GM06990 (cell line): ENCODE data around the gene METTL4.

ENCODE experiments used
- DNase-seq: peaks from one replicate; pipeline ENCODE4 v3.0.0-alpha.2; 2011; ENCODE audit not compliant: insufficient read length; ENCODE audit errors: extremely low read depth
- H3K27me3 ChIP-seq: replicated peaks from 2 replicates; pipeline ENCODE4 v1.6.0; 2011; ENCODE audit warnings: low read length; ENCODE audit not compliant: control insufficient read depth, insufficient read depth
- H3K36me3 ChIP-seq: 2 replicates; pipeline ENCODE4 v1.5.1; 2011; ENCODE audit warnings: low read length; ENCODE audit not compliant: control insufficient read depth, insufficient read depth
- H3K4me3 ChIP-seq: replicated peaks from 2 replicates; pipeline ENCODE4 v1.5.1; 2011; ENCODE audit warnings: low read depth, mild to moderate bottlenecking, control low read depth, low read length
- CTCF ChIP-seq: IDR thresholded peaks from 2 replicates; pipeline ENCODE4 v1.5.1; 2011; ENCODE audit warnings: low read length, control low read depth, mild to moderate bottlenecking, inconsistent platforms; ENCODE audit not compliant: insufficient read depth, poor library complexity, severe bottlenecking

Gene METTL4

GRCh38 chr18:2589345-2590068 is 18.2 kb upstream of the METTL4 start:
- DNase-seq, result no peak
- no peak overlapping the region for H3K4me3 ChIP-seq
- no peak for TF ChIP-seq CTCF
- H3K27me3 ChIP-seq, result no peaks in the 10 kb centered on the region
- peaks cover 6% of the 10 kb centered on the region for H3K36me3 ChIP-seq

GRCh38 chr18:2588666-2589344 is 17.5 kb upstream of the METTL4 start:
- Histone ChIP-seq H3K4me3 (no peak overlapping the region), H3K27me3 (no peaks in the 10 kb centered on the region), H3K36me3 (peaks cover 6% of the 10 kb centered on the region)
- no peak for DNase-seq
- no peak for TF ChIP-seq CTCF

- H3K27me3 ChIP-seq, result no peaks in the 10 kb centered on the region
- no peak for DNase-seq
- peaks cover 6% of the 10 kb centered on the region for H3K36me3 ChIP-seq
- H3K4me3 ChIP-seq, result no peak overlapping the region
- TF ChIP-seq CTCF, result no peak
Observed at GRCh38 chr18:2587788-2588187, 16.5 kb upstream of the METTL4 start.

- Histone ChIP-seq H3K4me3 (peak overlapping the region; percentile 92), H3K36me3 (no peaks in the 10 kb centered on the region), H3K27me3 (no peaks in the 10 kb centered on the region)
- no peak for TF ChIP-seq CTCF
- no peak for DNase-seq
Observed at GRCh38 chr18:2573408-2573807, 2.1 kb upstream of the METTL4 start.

GRCh38 chr18:2572892-2573291 is 1.6 kb upstream of the METTL4 start:
- no peak for TF ChIP-seq CTCF
- H3K27me3 ChIP-seq, result no peaks in the 10 kb centered on the region
- H3K36me3 ChIP-seq, result no peaks in the 10 kb centered on the region
- H3K4me3 ChIP-seq, result peak overlapping the region; percentile 92
- no peak for DNase-seq
